ENCODE data around the gene DNM2. TPM values are rescaled to one million over a fixed set of nuclear protein-coding genes. Genes with fewer than 3 reads are reported as not detected.
A peak's percentile ranks its signal among the peaks of the same experiment; 100 is the strongest.
"Not testable (repeated sequence)": the region's sequence is repeated elsewhere in the genome, so short reads cannot be mapped to it uniquely, and the experiment has no call there.

The DNM2 gene
- total and polyA plus RNA-seq, 12 donors, result 78.9 to 206 (median 131) TPM

GRCh38 chr19:10874024-10874423 is 156.1 kb downstream of the DNM2 start:
- H3K36me3 ChIP-seq, result peaks cover 0 to 4% (median 0%) of the 10 kb centered on the region in 9 donors
- no peaks in the 10 kb centered on the region for H3K27me3 ChIP-seq
- H3K4me3 ChIP-seq, result no peak overlapping the region
- ATAC-seq (no peak), DNase-seq (no peak)
- TF ChIP-seq, protein P1, sequence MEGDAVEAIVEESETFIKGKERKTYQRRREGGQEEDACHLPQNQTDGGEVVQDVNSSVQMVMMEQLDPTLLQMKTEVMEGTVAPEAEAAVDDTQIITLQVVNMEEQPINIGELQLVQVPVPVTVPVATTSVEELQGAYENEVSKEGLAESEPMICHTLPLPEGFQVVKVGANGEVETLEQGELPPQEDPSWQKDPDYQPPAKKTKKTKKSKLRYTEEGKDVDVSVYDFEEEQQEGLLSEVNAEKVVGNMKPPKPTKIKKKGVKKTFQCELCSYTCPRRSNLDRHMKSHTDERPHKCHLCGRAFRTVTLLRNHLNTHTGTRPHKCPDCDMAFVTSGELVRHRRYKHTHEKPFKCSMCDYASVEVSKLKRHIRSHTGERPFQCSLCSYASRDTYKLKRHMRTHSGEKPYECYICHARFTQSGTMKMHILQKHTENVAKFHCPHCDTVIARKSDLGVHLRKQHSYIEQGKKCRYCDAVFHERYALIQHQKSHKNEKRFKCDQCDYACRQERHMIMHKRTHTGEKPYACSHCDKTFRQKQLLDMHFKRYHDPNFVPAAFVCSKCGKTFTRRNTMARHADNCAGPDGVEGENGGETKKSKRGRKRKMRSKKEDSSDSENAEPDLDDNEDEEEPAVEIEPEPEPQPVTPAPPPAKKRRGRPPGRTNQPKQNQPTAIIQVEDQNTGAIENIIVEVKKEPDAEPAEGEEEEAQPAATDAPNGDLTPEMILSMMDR (IDR thresholded peaks at IDR 0.05), result no peak
- WGBS, 2 donors, result 91 to 94% methylated on average over 1 of the region's 1 CpG
- H3K4me1 ChIP-seq, result peaks cover 8 to 74% (median 43%) of the 10 kb centered on the region in 9 donors
- H3K27ac ChIP-seq, result no peak overlapping the region
- intact Hi-C loops (cut with DNase I), result loop anchor here in 5 of 10 donors (5.0 to 10.0 kb wide), 2 partner anchors 51 to 53 kb away; partner anchors contain the start of genes TIMM29 (in 5 of the 5) and YIPF2 (in 5 of the 5)
- no peaks in the 10 kb centered on the region for H3K9me3 ChIP-seq

DNA sequence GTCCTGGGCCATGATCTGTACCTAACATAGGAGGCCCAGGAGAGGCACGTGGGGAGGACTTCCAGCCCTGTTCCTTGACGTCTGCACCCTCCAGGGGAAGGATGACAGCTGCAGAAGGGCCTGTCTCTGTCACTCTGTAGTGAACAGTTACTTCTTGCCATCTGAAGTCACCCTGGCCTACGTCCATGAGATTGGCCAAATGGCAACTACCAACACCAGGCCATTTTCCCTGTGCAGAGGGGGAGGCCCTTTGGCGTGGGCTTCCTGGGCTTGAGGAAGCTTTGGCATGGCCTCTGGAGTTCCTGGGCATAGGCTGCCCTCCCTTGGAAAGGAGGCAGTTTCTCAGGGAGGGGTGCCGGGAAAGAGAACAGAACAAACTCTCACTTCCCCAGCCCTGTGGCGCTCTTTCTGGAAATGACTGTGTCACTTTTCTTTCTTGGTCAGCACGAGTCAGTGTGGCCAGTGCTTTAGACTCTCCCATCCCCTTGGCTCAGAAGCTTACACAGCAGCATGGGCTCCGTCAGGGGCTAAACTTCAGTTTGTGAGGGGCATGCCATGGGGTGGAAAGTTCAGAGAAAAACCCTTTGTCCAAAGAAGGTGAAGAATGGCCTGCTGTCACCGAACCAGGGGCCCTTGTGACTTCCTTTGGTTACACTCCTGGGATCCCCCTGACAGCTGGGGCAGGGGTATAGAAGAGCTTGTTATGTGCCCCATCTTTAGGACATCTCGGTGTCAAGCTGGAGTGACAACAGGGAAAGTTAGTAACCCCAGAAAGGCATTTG is 158.8 kb downstream of the DNM2 start:
- TF ChIP-seq, protein P1 (IDR thresholded peaks at IDR 0.05), result no peak
- intact Hi-C loops (cut with DNase I), result loop anchor here in 3 of 10 donors (5.0 to 10.0 kb wide), 2 partner anchors 48 to 51 kb away; partner anchors contain the start of genes TIMM29 (in 3 of the 3) and YIPF2 (in 3 of the 3)
- no peak overlapping the region for H3K4me3 ChIP-seq
- peaks cover 8 to 78% (median 56%) of the 10 kb centered on the region in 9 donors for H3K4me1 ChIP-seq
- WGBS, 2 donors, result 53 to 59% methylated on average over 10 of the region's 10 CpGs
- peak; percentile 30 to 35 for DNase-seq
- H3K9me3 ChIP-seq, result no peaks in the 10 kb centered on the region
- H3K27me3 ChIP-seq, result no peaks in the 10 kb centered on the region
- ATAC-seq, result peak; percentile 29 to 80 (median 60)
- peak overlapping the region in 9 of 10 donors; percentile 14 to 87 (median 66) for H3K27ac ChIP-seq
- H3K36me3 ChIP-seq, result peaks cover 0 to 4% (median 0%) of the 10 kb centered on the region in 9 donors

- not testable (repeated sequence) for H3K36me3 ChIP-seq, H3K27me3 ChIP-seq, ATAC-seq, H3K4me3 ChIP-seq, DNase-seq, H3K9me3 ChIP-seq
- peaks cover 8 to 79% (median 59%) of the 10 kb centered on the region in 9 donors for H3K4me1 ChIP-seq
- peak overlapping the region in 5 of 10 donors; percentile 22 to 87 (median 66) for H3K27ac ChIP-seq
- WGBS, 2 donors, result 94 to 98% methylated on average over 8 to 9 of the region's 9 CpGs
- intact Hi-C loops (cut with DNase I), result loop anchor here in 3 of 10 donors (5.0 to 10.0 kb wide), 2 partner anchors 47 to 50 kb away; partner anchors contain the start of genes TIMM29 (in 3 of the 3) and YIPF2 (in 3 of the 3)
Observed at GRCh38 chr19:10877608-10878007, 159.7 kb downstream of the DNM2 start.

- TF ChIP-seq, protein P1 (IDR thresholded peaks at IDR 0.05), result no peak
- peaks cover 0 to 4% (median 0%) of the 10 kb centered on the region in 9 donors for H3K36me3 ChIP-seq
- H3K4me3 ChIP-seq, result no peak overlapping the region
- intact Hi-C loops (cut with DNase I), result loop anchor here in 3 of 10 donors (5.0 to 10.0 kb wide), 2 partner anchors 47 to 49 kb away; partner anchors contain the start of genes TIMM29 (in 3 of the 3) and YIPF2 (in 3 of the 3)
- H3K27me3 ChIP-seq, result no peaks in the 10 kb centered on the region
- ATAC-seq (no peak), DNase-seq (no peak)
- whole genome bisulfite sequencing, 2 donors, result 78 to 79% methylated on average over 3 of the region's 3 CpGs
- peak overlapping the region in 5 of 10 donors; percentile 13 to 87 (median 44) for H3K27ac ChIP-seq
- H3K4me1 ChIP-seq, result peaks cover 3 to 75% (median 60%) of the 10 kb centered on the region in 9 donors
- H3K9me3 ChIP-seq, result no peaks in the 10 kb centered on the region
Observed at GRCh38 chr19:10878253-10878652, 160.4 kb downstream of the DNM2 start.

Small RNA genes lying within 50 kb of the gene (microRNA-seq; reads per million reads assigned to microRNA genes)
- gene MIR199A1 (0 to 1.5 reads per million in 2 donors), gene MIR4748 (0 reads per million in 2 donors), gene MIR638 (0 reads per million in 2 donors), gene MIR6793 (0 to 0.60 reads per million in 2 donors)

Other genes with a start within 250 kb of the DNM2 start
- 10 to 100 TPM; 51.4 to 84.9 (median 60.0) TPM for gene KEAP1, start 214.7 kb upstream of the DNM2 start, total RNA-seq
- 10 to 100 TPM; 49.1 to 74.5 TPM for gene KEAP1, start 214.7 kb upstream of the DNM2 start, polyA plus RNA-seq
- gene S1PR5, start 200.6 kb upstream of the DNM2 start, total RNA-seq, result 1 to 10 TPM in 1 of 10 donors, under 1 TPM in 6, not detected in 3; 0.12 to 1.1 (median 0.36) TPM
- gene S1PR5, start 200.6 kb upstream of the DNM2 start, polyA plus RNA-seq, result under 1 TPM; 0.13 to 0.15 TPM
- 10 to 100 TPM; 47.6 to 62.4 (median 54.5) TPM for gene ATG4D, start 174.2 kb upstream of the DNM2 start, total RNA-seq
- gene ATG4D, start 174.2 kb upstream of the DNM2 start, polyA plus RNA-seq, result 10 to 100 TPM; 62.0 to 66.2 TPM
- 10 to 100 TPM in 6 of 10 donors, 1 to 10 TPM in 4; 8.4 to 14.2 (median 10.3) TPM for gene KRI1, start 152.1 kb upstream of the DNM2 start, total RNA-seq
- 10 to 100 TPM; 14.4 to 17.5 TPM for gene KRI1, start 152.1 kb upstream of the DNM2 start, polyA plus RNA-seq
- 10 to 100 TPM in 5 of 10 donors, 1 to 10 TPM in 5; 7.7 to 19.2 (median 10.3) TPM for gene CDKN2D, start 149.1 kb upstream of the DNM2 start, total RNA-seq
- gene CDKN2D, start 149.1 kb upstream of the DNM2 start, polyA plus RNA-seq, result 10 to 100 TPM in 1 of 2 donors, 1 to 10 TPM in 1; 5.7 to 25.6 TPM
- not detected for gene AP1M2, start 130.8 kb upstream of the DNM2 start, total RNA-seq
- not detected for gene AP1M2, start 130.8 kb upstream of the DNM2 start, polyA plus RNA-seq
- gene SLC44A2, start 92.5 kb upstream of the DNM2 start, total RNA-seq, result 100 to 1,000 TPM in 4 of 10 donors, 10 to 100 TPM in 6; 82.5 to 114 (median 96.7) TPM
- gene SLC44A2, start 92.5 kb upstream of the DNM2 start, polyA plus RNA-seq, result 10 to 100 TPM; 56.2 to 65.8 TPM
- 100 to 1,000 TPM; 102 to 129 (median 112) TPM for gene ILF3, start 63.7 kb upstream of the DNM2 start, total RNA-seq
- gene ILF3, start 63.7 kb upstream of the DNM2 start, polyA plus RNA-seq, result 10 to 100 TPM; 68.1 to 90.3 TPM
- gene QTRT1, start 16.6 kb upstream of the DNM2 start, total RNA-seq, result 10 to 100 TPM; 24.3 to 33.1 (median 26.5) TPM
- gene QTRT1, start 16.6 kb upstream of the DNM2 start, polyA plus RNA-seq, result 10 to 100 TPM; 43.6 to 92.3 TPM
- gene TMED1, start 118.1 kb downstream of the DNM2 start, total RNA-seq, result 10 to 100 TPM; 25.9 to 38.6 (median 32.9) TPM
- gene TMED1, start 118.1 kb downstream of the DNM2 start, polyA plus RNA-seq, result 10 to 100 TPM; 40.4 to 88.6 TPM
- 1 to 10 TPM in 3 of 10 donors, under 1 TPM in 6, not detected in 1; 0.27 to 4.0 (median 0.61) TPM for gene C19orf38, start 130.3 kb downstream of the DNM2 start, total RNA-seq
- 1 to 10 TPM in 1 of 2 donors, under 1 TPM in 1; 0.66 to 1.3 TPM for gene C19orf38, start 130.3 kb downstream of the DNM2 start, polyA plus RNA-seq
- gene CARM1, start 153.5 kb downstream of the DNM2 start, total RNA-seq, result 10 to 100 TPM; 25.8 to 45.4 (median 28.8) TPM
- 10 to 100 TPM; 26.2 to 27.4 TPM for gene CARM1, start 153.5 kb downstream of the DNM2 start, polyA plus RNA-seq
- gene YIPF2, start 210.6 kb downstream of the DNM2 start, total RNA-seq, result 10 to 100 TPM; 13.7 to 26.0 (median 16.9) TPM
- 10 to 100 TPM; 25.2 to 36.7 TPM for gene YIPF2, start 210.6 kb downstream of the DNM2 start, polyA plus RNA-seq
- gene TIMM29, start 210.7 kb downstream of the DNM2 start, total RNA-seq, result 10 to 100 TPM; 10.8 to 16.1 (median 14.5) TPM
- 10 to 100 TPM; 15.6 to 17.3 TPM for gene TIMM29, start 210.7 kb downstream of the DNM2 start, polyA plus RNA-seq
- gene SMARCA4, start 243.0 kb downstream of the DNM2 start, total RNA-seq, result 10 to 100 TPM; 35.2 to 54.4 (median 42.2) TPM
- 10 to 100 TPM; 53.0 to 64.8 TPM for gene SMARCA4, start 243.0 kb downstream of the DNM2 start, polyA plus RNA-seq

Measured in heart right ventricle (tissue), 16 donors.